Neural crest cell (in vitro differentiated cells): Measurements from ENCODE around the gene TPCN1. TPM values are rescaled to one million over a fixed set of nuclear protein-coding genes. Genes with fewer than 3 reads are reported as not detected.

Experiments used
- DNase-seq: peaks from one replicate; pipeline ENCODE4 v3.0.0; 2021; ENCODE audit warnings: low read depth, mixed read lengths, low spot score
- H3K27ac Mint-ChIP-seq: one replicate; pipeline ENCODE4 v1.8.0; 2021; ENCODE audit warnings: mild to moderate bottlenecking, mixed read lengths; ENCODE audit not compliant: unreplicated experiment
- H3K27me3 Mint-ChIP-seq: 2 replicates; pipeline ENCODE4 v1.8.0; 2021; ENCODE audit warnings: low read depth, mild to moderate bottlenecking, mixed read lengths
- H3K36me3 Mint-ChIP-seq: 2 replicates; pipeline ENCODE4 v1.8.0; 2021; ENCODE audit warnings: low read depth, mild to moderate bottlenecking, mixed read lengths
- H3K4me1 Mint-ChIP-seq: 2 replicates; pipeline ENCODE4 v1.8.0; 2021; ENCODE audit warnings: mixed read lengths
- H3K4me3 Mint-ChIP-seq: one replicate; pipeline ENCODE4 v1.8.0; 2021; ENCODE audit warnings: mild to moderate bottlenecking, mixed read lengths
- H3K9me3 Mint-ChIP-seq: 2 replicates; pipeline ENCODE4 v1.8.0; 2021; ENCODE audit warnings: mixed read lengths
- CTCF ChIP-seq: fragments of 200-600 bp; sonication (generic); conservative IDR thresholded peaks from 2 replicates; pipeline ENCODE4 v1.5.0; 2021; ENCODE audit warnings: antibody characterized with exemption, mild to moderate bottlenecking
- total RNA-seq: library from RNA; stranded (reverse); gene quantifications from 2 replicates; pipeline ENCODE4 v1.2.1, GENCODE V29; 2021

The TPCN1 gene
- total RNA-seq, 1 donor from 2014 or later, result 18.3 TPM

- no peak for DNase-seq
- Mint-ChIP-seq H3K9me3 (no peaks in the 10 kb centered on the region), H3K27me3 (no peaks in the 10 kb centered on the region), H3K4me1 (peaks cover 18% of the 10 kb centered on the region), H3K4me3 (no peak overlapping the region), H3K27ac (no peak overlapping the region), H3K36me3 (no peaks in the 10 kb centered on the region)
- TF ChIP-seq CTCF, result no peak
Measured at GRCh38 chr12:113298861-113299545, 77.7 kb downstream of the TPCN1 start.

GRCh38 chr12:113299619-113300237 lies 78.5 kb downstream of the TPCN1 start:
- Mint-ChIP-seq H3K36me3 (no peaks in the 10 kb centered on the region), H3K4me1 (peaks cover 18% of the 10 kb centered on the region), H3K27me3 (no peaks in the 10 kb centered on the region), H3K4me3 (no peak overlapping the region), H3K27ac (no peak overlapping the region), H3K9me3 (no peaks in the 10 kb centered on the region)
- no peak for DNase-seq
- TF ChIP-seq CTCF, result no peak

GRCh38 chr12:113301811-113302210 lies 80.5 kb downstream of the TPCN1 start:
- no peak for DNase-seq
- H3K4me3 Mint-ChIP-seq, result no peak overlapping the region
- no peaks in the 10 kb centered on the region for H3K27me3 Mint-ChIP-seq
- H3K27ac Mint-ChIP-seq, result no peak overlapping the region
- TF ChIP-seq CTCF, result no peak
- H3K36me3 Mint-ChIP-seq, result no peaks in the 10 kb centered on the region
- no peaks in the 10 kb centered on the region for H3K9me3 Mint-ChIP-seq
- H3K4me1 Mint-ChIP-seq, result peaks cover 18% of the 10 kb centered on the region

GRCh38 chr12:113302466-113302865 lies 81.2 kb downstream of the TPCN1 start:
- H3K27ac Mint-ChIP-seq, result no peak overlapping the region
- peaks cover 18% of the 10 kb centered on the region for H3K4me1 Mint-ChIP-seq
- H3K9me3 Mint-ChIP-seq, result no peaks in the 10 kb centered on the region
- no peaks in the 10 kb centered on the region for H3K36me3 Mint-ChIP-seq
- H3K4me3 Mint-ChIP-seq, result no peak overlapping the region
- DNase-seq, result no peak
- H3K27me3 Mint-ChIP-seq, result no peaks in the 10 kb centered on the region
- TF ChIP-seq CTCF, result no peak

- H3K36me3 Mint-ChIP-seq, result no peaks in the 10 kb centered on the region
- TF ChIP-seq CTCF, result no peak
- DNase-seq, result no peak
- H3K27ac Mint-ChIP-seq, result no peak overlapping the region
- H3K4me1 Mint-ChIP-seq, result peaks cover 18% of the 10 kb centered on the region
- no peaks in the 10 kb centered on the region for H3K9me3 Mint-ChIP-seq
- H3K27me3 Mint-ChIP-seq, result no peaks in the 10 kb centered on the region
- no peak overlapping the region for H3K4me3 Mint-ChIP-seq
Measured at GRCh38 chr12:113302886-113303640, 81.8 kb downstream of the TPCN1 start.
